Kidney capillary endothelial cell (primary cell): ENCODE results near the gene CCDC28B.

Experiments used
- DNase-seq: peaks from one replicate; pipeline ENCODE4 v3.0.0-alpha.2; 2018; ENCODE audit warnings: low spot score

CCDC28B gene

GRCh38 chr1:32195531-32195930 is 4.9 kb upstream of the CCDC28B start:
- no peak for DNase-seq

- DNase-seq: no peak
Measured at GRCh38 chr1:32195972-32196823, 4.2 kb upstream of the CCDC28B start.

GRCh38 chr1:32197074-32197473 is 3.3 kb upstream of the CCDC28B start:
- DNase-seq: no peak

- DNase-seq: no peak
Measured at GRCh38 chr1:32197837-32198236, 2.6 kb upstream of the CCDC28B start.

GRCh38 chr1:32198237-32199042 is 2.0 kb upstream of the CCDC28B start:
- no peak for DNase-seq

- DNase-seq: no peak
Measured at GRCh38 chr1:32199043-32199716, 1.2 kb upstream of the CCDC28B start.

GRCh38 chr1:32199717-32200072 is 700 bp upstream of the CCDC28B start:
- DNase-seq: no peak

GRCh38 chr1:32201011-32201855 is 838 bp downstream of the CCDC28B start:
- DNase-seq: peak; percentile 35

GRCh38 chr1:32204943-32205361 is 4.6 kb downstream of the CCDC28B start:
- DNase-seq: no peak

GRCh38 chr1:32205401-32206370 is 5.3 kb downstream of the CCDC28B start, which contains the start of gene IQCC:
TSS of gene IQCC (plus strand) at chr1:32205671. CDS start at chr1:32205682, 11 bp downstream.
- peak; percentile 68 for DNase-seq

GRCh38 chr1:32208469-32208868 is 8.1 kb downstream of the CCDC28B start:
- no peak for DNase-seq

GRCh38 chr1:32208891-32209328 is 8.5 kb downstream of the CCDC28B start, which contains the start of gene DCDC2B:
TSS of gene DCDC2B (plus strand) at chr1:32209089. CDS start at chr1:32209094, 5 bp downstream.
- DNase-seq: no peak

GRCh38 chr1:32215629-32216480 is 15.5 kb downstream of the CCDC28B start:
- peak; percentile 79 for DNase-seq

- DNase-seq: no peak
Measured at GRCh38 chr1:32216566-32216965, 16.2 kb downstream of the CCDC28B start.

- DNase-seq: no peak
Measured at GRCh38 chr1:32219022-32219421, 18.6 kb downstream of the CCDC28B start.

GRCh38 chr1:32220746-32221580 is 20.6 kb downstream of the CCDC28B start:
- no peak for DNase-seq

- DNase-seq: no peak
Measured at GRCh38 chr1:32221581-32221979, 21.2 kb downstream of the CCDC28B start.
